Tongue (tissue), 2 donors: ENCODE measurements around the gene KIF21B. TPM values are rescaled to one million over a fixed set of nuclear protein-coding genes. Genes with fewer than 3 reads are reported as not detected.

Experiments
- DNase-seq: peaks from one replicate; pipeline ENCODE4 v3.0.0-alpha.2; 2015
- total RNA-seq: library from RNA; depleted of rRNA; stranded (reverse); fragments of >200 nt; gene quantifications from one replicate; pipeline ENCODE4 v1.2.3, GENCODE V29; 2014

The KIF21B gene
- total RNA-seq, 1 donor from 2014 or later, result 1.3 TPM

DNA sequence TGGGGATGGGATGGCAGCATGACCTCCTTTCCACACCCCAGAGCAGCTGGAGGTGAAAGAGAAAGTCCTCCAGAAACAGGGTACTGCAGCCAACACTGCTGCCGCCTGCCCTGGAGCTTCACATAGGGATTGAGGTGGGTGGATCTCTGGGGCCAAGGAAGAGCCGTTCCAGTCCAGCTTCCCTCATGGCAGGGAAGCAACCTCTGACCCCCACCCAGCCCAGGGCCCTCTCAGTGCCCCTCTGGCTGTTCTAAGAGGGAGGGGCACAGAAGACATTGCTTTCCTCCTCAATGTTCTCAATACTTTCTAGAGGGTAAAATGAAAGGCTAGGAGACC, 5.7 kb downstream of the KIF21B start:
- no peak for DNase-seq

DNA sequence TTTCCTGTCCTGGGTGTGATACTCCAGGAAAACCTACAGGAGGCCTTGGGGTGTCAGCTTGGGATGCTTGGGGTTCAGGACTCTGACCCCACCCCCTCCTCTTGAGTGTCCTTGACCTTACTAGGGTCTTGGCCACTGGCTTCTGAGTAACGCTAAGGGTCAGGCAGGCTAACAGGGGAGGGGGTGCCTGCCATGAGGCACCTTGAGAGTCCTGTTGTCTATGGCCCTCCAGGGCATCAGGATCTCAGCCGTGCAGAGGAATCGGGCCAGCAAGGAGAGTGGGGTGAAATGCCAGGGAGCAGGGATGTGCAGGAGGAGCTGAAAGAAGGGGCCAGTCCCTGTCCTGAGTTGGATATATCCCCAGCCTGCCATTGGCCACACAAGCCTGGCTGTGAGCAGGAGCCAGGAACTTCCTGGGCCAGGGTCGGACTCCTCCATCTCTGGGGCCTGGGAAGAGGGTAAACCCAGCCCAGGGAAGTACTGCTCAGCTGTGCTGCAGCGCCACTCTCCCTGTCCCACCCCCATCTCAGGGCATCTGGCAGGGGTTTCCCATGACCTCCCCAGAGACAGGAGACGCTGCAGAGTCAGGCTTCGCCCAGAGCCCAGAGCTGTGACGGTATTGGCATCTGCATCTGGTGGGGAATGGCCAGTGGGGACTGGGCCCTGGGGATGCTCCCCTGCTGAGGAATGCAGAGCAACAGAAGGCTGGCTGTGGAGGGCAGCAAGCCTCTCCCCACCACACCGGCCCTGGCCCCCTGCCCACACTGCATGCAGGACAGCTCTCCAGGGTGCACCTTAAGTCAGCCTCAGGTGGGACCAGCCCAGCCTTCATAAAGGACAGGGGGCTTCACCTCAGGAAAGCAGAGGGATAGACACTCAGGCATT, 6.3 kb downstream of the KIF21B start:
- peak; percentile 70 for DNase-seq

DNA sequence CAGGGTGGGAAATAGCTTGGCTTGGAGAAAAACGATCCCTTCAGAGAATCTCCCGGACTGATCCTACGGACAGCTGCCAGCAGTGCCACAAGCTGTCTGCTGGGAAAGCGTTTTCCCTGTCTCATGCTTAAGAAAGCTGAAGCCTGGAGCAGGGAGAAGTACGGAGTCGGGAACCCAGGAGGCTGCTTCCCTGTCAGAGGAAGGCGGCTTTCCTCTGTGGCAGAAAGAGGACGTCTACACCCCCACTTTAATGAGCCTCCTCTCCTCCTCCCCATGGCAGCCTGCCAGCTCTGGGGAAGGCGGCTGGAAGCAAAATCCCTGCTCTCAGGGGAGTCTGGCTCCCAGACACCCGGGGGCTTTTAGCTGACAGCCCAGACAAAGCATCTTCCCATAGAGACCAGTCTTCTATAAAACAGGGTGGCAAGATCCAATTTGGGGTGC, 7.3 kb downstream of the KIF21B start:
- peak; percentile 92 for DNase-seq

DNA sequence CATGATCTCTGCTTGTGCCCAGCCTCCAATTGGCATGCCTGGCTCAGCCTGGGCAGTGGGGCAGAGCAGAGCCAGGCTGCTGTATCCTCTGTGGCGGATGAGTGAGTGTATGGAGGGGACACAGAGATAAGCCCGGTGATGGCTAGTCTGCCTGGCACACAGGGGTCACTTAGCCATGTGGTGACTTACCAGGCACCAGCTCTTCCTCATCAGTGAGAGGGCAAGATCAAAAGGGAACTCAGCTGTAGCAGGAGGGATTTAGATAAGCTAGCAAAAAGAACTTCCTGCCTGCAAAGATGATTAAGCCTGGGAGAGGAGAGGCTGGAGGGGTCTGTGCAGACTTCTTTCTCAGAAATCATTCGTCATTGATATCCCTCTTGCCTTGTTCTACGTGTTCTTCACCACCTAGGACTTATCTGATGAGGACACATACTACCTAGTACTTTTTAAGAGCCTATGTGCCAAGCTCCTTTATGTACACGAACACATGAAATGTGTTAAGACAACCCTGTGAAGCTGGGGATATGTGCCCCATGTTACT, 7.9 kb downstream of the KIF21B start:
- DNase-seq, result no peak

DNA sequence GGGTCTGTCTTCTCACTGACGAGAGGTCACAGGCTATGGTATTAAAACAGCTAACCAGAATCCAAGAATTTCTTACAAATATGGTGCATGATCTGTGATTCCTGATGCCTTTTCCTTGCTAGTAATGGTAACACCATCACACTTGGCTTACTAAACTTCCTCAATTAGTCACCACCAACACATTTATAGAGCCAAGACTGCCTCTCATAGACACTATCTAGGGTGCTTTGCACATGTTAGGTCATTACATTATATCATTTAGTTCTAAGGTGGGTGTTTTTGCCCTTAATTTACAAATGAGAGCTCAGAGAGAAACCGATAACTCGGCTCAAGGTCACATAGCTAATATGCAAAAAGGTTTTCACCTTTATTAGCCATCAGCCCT, 8.7 kb downstream of the KIF21B start:
- no peak for DNase-seq

DNA sequence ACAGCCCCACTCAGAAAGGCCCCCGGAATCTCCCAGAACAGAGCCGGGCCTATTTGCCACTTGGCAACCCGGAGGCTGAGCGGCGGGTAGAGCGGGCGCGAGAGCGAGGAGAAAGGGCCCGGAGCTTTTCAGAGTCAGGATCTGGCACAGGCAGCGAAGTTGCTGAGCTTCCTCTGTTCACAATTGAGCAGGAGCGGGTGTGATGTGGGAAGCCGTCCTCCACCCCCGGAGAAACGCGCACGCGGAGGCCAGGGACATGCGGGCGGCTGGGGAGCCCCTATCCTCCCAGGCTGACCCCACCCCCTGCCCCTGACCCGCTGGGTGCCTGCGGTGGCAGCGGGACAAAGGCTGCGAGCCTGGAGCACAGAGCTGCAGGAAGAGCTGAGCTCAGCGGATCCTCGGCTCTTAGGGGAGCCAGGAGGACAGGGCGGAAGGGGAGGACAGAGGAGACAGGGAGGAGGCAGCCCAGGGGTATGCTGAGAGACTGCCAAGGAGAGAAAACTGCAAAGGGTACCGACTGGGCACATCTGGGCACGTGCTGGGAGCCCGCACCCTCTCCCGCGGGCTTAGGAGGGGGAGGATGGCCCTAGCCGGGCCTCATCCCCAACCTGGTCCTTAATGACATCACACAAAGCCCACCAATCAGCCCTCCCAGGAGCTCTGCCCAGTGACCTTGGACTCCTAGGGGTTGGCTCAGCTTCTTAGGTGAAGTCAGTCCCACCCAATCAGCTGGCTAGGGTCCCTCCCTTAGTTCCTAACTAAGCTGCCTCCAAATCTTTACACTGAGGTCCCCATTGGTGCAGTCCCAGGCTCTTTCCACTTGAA, 9.3 kb downstream of the KIF21B start:
- DNase-seq, result no peak

DNA sequence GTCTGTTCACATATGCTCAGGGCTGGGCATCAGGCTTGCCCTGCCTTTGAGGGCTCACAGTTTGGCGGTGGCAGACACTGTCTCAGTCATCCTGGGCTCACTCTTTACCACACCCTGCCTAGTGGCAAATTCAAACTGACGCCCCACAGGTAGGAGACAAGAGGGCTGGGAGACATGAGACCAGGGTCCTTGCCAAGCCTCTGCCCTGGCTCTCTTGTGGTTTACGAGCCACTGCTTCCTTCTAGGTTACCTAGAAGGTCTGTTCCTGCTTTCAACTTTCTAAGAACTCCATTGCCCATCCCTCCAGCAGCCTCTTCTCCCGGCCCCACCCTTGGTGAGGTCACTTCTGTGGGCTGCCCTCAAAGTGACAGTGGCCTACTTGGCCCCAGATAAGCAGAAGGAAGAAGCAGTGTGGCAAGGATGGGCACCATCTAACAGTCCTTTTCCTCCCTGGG, 10.5 kb downstream of the KIF21B start:
- no peak for DNase-seq

DNA sequence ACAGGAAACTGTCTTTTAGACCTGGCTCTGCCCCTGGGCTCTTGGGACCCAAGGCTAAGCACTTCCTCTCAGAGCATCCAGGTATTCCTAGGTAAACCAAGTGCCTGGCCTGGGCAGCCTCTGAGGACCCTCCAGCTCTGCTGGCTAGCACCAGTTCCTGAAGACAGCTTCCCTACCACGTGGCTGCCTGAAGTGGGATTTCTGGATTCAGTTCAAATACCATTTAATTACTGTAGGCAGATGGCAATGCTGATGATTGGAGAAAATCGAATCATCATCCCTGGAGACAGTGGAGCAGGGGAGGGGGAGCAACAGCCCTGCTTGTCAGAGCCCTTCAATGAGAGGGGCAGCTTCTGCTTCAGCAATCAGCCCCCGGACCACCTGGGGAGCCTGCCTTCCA, 11.9 kb downstream of the KIF21B start:
- no peak for DNase-seq

DNA sequence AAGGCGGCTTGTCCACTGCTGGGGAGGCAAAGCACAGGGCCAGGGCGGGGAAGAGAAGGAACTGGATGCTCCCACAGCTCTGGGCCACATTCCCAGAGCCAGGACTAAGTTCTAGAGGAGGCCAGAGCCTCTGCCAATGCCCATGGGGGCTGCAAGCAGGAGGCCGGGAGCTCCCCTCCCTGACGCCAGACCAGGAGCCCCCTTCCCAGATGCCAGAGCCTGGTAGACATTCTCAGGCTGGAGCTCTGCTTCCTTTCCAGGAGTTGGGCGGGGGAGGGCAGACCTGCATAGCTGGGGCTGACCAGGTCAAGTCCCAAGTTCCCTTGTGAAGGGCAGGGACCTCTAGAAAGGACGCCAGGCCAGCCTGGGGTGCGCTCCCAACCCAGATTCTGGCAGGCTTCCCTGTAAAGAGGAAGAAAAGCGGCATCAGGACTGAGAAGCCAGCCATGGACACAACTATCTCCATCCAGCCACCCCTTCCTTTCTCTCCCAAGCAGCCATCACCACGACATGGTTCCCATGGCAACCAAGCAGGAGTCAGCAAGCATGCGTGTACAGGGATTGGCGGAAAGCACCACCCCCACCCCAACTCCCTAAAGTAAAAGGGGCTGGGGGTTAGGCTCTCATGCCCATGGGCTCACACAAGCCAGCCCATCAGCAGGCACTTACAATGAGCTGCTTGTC, 13.4 kb downstream of the KIF21B start:
- no peak for DNase-seq

DNA sequence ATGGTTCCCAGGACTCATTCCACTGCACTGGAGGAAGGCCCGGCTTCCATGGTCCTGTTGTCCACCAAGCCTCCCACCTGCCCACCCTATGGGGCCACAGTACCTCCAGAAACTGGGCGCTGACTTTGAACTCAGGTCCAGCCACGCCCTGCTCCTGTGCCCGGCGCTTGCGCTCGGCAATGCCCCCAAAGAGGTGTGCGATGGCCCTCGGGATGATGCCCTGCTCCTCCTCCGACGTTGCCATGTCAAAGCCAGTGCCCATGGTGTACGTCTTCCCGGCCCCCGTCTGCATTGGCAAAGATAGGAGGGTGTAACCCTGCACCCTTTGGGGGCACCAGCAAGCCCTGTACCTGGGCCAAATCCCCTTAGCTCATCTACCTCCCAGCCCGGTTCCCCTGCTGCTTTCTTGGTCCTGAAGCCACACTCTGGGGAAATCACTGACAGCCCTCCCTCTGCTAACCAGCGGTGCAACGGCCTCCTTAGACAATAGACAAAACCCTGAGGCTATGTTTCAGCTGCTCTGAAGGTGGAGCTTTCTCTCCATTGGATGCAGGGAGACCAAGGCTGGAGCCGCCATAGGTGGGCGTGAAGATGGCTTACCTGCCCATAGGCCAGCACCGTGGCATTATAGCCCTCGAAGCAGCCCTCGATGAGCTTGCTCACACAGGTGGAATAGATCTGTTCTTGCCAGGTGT, 14.7 kb downstream of the KIF21B start:
- DNase-seq, result no peak

DNA sequence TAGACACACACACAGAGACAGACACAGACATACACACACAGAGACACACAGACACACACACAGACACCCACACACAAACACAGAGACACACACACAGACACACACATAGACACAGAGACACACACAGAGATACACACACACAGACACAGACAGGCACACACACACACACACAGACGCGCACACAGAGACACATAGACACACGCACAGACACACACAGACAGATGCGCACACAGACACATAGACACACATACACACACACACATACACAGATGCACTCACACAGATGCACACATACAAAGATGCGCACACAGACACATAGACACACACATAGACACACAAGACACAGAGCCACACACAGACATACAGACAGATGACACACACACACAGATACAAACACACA, 16.0 kb downstream of the KIF21B start:
- DNase-seq, result no peak

DNA sequence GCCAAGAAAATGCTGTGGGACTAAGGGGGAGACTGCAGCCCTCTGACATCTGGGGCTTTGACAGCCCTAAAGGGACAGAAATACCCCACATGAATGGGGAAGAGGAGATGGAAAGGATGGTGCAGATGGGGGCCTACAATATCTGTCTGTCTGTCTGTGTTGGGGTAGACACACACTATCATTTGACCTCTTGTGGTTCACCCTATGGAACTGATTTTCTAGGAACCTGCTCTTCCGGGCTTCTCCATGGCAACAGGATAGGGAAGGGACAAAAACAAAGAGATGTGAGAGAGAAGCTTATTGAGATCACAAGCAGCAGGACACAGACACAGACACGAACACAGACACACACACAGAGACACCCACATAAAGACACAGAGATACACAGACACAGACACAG, 17.1 kb downstream of the KIF21B start:
- DNase-seq, result no peak

DNA sequence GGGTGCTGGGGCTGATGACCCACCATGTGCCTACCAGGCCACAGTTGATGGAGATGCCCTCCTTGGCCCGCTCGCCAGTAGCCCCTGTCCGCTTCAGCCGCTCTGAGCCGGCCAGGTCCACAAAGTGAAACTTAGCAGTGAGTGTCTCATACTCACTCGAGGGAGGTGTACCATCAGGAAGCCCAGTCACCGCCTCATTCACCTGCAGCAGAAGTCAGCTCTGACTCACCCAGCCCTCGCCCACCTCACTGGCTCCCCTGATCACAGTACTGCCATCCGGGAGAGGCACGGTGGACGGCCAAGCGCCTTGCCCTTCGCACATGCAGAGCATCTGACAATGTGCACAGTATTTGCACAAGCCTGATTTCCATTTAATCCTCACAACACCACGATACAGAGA, 18.8 kb downstream of the KIF21B start:
- DNase-seq, result no peak

DNA sequence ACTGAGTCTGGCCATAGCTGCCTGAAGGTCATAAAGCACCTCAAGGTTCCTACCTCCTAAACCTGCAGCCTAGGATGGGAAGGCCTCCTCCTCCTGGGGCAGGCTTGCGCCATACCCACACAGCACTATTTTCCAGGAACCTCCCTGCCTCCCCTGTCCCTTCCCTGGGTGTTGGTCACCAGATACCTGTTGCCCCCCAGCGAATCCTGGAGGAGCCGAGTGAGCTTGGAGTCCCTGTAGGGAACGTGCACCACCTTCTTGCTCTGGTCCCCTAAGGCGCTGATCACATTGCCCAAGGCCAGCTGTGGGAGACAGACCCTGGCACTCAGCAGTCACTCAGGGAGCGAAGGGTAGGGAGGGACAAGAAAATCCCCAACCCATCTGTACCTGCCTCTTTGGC, 19.4 kb downstream of the KIF21B start:
- DNase-seq, result no peak

DNA sequence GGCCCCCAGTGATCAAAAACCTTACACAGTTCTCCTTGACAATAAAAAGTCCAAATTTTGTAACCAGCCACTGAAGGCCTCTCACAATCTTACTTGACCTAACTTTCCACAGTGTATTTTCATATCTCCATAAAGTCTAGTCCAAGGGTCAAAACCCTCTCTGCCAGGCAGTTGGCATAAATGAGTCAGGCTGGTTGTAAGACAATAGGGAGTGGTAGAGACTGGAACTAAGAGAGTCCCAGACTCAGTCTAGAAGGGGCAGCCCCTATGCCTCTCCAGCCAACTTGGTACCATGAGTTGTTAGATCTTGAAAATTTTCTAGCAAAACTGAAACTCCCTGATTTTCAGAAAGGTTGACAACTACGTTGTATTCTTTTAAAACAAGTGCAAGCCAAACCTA, 21.0 kb downstream of the KIF21B start:
- no peak for DNase-seq

DNA sequence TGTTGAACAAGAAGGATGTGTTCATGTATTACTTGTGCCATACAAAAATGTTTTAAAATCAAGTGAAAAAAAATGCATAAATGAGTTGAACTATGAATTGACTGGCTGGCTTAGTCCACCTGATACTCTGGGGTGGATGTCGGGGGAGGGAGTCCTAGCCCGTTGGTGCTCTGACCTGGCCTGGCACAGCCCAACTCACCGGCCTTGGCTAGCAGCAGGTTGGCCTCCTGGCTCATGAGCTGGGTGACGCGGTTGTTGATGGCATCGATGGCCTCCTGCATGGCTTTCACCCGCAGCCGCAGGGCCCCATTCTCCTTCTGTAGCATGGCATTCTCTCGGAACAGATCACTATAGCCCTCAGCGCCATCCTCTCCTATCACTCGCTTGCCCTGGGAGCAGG, 21.6 kb downstream of the KIF21B start:
- no peak for DNase-seq

DNA sequence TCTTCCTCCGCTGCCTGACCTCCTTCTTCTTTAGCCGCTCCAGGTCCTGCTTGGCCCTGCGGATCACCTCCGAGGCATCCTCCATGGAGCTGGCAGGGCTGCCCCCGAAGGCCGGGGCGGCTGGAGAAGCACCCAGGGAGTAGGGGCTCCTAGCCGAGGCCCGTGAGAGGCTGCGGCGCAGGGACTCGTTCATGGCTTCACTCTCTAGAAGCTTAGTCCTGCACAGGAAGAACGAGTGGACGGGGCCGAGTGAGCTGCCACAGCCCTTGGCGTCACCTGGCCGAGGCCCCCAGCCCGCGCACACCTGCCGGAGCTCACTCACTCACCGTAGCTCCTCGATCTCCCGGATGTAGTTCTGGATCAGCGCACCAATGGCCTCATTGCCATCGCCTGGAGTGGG, 23.1 kb downstream of the KIF21B start:
- no peak for DNase-seq

DNA sequence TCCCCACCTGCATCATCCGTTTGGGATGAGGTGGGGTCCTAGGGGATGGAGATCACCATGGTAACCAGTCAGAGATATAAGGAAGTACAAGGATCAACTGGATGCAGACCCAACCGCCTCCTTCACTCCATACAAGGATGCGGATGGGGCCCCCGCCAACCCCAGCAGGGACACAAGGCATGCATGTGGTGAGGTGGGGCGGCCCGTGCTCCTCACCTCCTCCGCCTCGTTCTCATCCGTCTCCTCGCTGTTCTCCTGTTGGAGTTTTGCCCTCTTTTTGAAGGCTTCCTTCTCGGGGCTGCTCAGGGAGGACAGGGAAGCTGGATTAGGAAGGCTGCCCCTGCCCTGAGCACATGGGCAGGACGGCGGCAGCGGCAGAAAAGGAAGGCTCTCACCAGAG, 23.8 kb downstream of the KIF21B start:
- no peak for DNase-seq

DNA sequence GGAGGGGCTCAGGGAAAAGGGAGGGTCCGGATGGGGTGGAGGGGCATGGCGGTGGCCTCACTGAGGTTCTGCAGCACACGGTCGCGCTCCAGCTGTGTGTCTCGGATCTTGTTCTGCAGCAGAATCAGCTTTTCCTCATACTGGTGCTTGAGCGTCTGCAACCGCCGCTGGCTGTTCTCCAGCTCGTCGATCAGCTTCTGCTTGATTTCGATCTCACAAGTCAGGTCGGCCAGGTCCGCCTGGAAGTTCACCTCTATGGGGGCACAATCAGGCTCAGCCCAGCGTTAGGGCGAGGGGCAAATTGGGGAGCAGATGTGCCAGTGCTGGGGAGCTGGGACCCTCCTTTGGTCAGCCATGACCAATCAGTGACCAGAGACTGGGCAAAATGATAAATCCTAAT, 25.2 kb downstream of the KIF21B start:
- DNase-seq, result no peak

DNA sequence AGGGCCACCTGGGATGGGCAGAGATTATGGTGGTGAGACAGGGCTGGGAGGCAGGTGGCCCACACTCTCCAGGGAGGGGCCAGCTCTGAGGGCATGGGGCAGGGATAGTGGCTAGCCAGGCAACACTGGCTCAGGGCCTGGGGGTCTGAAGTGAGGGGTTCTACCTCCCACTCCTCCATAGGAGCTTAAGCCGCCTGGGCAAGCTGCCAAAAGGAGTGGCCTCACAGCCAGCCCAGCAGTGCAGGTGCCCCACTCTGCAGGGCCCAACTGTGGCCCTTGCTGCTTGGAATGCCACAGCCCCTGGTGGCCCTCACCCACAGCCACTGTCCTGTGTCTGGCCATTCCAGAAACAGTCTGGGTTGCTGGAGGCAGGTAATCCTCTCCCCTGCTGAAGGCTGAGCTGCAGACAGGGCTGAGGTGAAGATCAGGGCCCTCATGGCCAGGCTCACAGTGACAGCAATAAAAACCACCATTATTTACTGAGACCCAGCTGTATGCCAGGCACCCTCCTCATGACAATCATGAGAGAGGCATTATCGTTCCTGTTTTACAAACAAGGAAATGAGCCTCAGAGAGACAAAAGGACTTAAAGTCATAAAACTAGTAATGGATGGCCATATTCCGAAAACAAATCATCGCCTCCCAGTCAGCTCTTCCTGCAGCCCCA, 31.0 kb downstream of the KIF21B start:
- DNase-seq, result peak; percentile 14

DNA sequence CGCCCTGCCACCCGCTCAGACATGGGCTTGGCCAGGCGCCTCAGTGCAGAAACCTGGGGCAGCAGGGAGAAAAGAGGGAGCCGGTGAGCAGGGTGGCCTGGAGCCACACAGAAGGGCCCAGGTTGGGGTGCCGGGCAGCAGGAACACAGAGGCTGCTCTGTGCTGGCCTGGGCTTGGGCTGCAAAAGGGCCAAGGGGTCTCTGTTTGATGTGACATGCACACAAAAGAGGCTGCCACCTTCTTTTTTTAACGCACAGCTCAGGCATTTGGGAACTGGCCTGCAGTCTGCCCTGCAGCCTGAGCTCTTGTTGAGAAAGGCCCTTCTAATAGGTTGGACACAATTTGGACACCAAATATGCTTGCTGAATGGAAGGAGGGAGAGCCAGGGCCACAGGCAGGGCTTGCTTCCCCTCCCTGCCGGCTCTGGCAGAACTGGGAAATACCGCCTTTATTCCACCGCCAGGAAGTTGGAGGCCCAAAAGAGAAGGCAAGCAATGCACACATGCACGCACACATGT, 32.4 kb downstream of the KIF21B start:
- peak; percentile 46 for DNase-seq
